ENCODE data around the gene SEZ6L2.
"Not testable (repeated sequence)": the region's sequence is repeated elsewhere in the genome, so short reads cannot be mapped to it uniquely, and the experiment has no call there.

The SEZ6L2 gene

GRCh38 chr16:29893553-29893952 lies 5.8 kb downstream of the SEZ6L2 start:
- Histone ChIP-seq H4K20me1 (ENCODE audit: insufficient read depth, low read length) (peaks cover 3% of the 10 kb centered on the region), H3K79me2 (ENCODE audit: low read length) (no peaks in the 10 kb centered on the region), H3K9ac (ENCODE audit: low read length) (no peak overlapping the region), H3K27ac (ENCODE audit: low read length) (no peak overlapping the region), H3K36me3 (replicated peaks; ENCODE audit: low read depth, low read length) (no peaks in the 10 kb centered on the region), H3K4me2 (ENCODE audit: low read length) (no peak overlapping the region), H3K4me3 (ENCODE audit: low read length) (no peak overlapping the region), H3K4me1 (ENCODE audit: low read length) (no peaks in the 10 kb centered on the region), H2AFZ (ENCODE audit: low read depth, low read length) (no peak overlapping the region), H3K27me3 (ENCODE audit: low read depth, low read length) (peaks cover 8% of the 10 kb centered on the region), H3K9me3 (ENCODE audit: insufficient read depth, low read length) (no peaks in the 10 kb centered on the region)
- TF ChIP-seq CTCF (IDR thresholded peaks at IDR 0.05; ENCODE audit: low read depth, low read length) (no peak), EZH2phosphoT487 (IDR thresholded peaks at IDR 0.05; ENCODE audit: low read depth) (no peak)

GRCh38 chr16:29892458-29892813 lies 6.9 kb downstream of the SEZ6L2 start:
- Histone ChIP-seq H2AFZ (ENCODE audit: low read depth, low read length) (no peak overlapping the region), H3K4me1 (ENCODE audit: low read length) (no peaks in the 10 kb centered on the region), H3K27ac (ENCODE audit: low read length) (no peak overlapping the region), H3K9ac (ENCODE audit: low read length) (no peak overlapping the region), H3K4me3 (ENCODE audit: low read length) (no peak overlapping the region), H3K4me2 (ENCODE audit: low read length) (no peak overlapping the region), H3K79me2 (ENCODE audit: low read length) (no peaks in the 10 kb centered on the region), H4K20me1 (ENCODE audit: insufficient read depth, low read length) (peaks cover 2% of the 10 kb centered on the region; the same call in 1 of the 2 replicates), H3K9me3 (ENCODE audit: insufficient read depth, low read length) (no peaks in the 10 kb centered on the region), H3K27me3 (ENCODE audit: low read depth, low read length) (peaks cover 4% of the 10 kb centered on the region; the same call in 1 of the 2 replicates), H3K36me3 (replicated peaks; ENCODE audit: low read depth, low read length) (no peaks in the 10 kb centered on the region)
- TF ChIP-seq EZH2phosphoT487 (IDR thresholded peaks at IDR 0.05; ENCODE audit: low read depth) (no peak), CTCF (IDR thresholded peaks at IDR 0.05; ENCODE audit: low read depth, low read length) (no peak)

- no peak for TF ChIP-seq CTCF (IDR thresholded peaks at IDR 0.05; ENCODE audit: low read depth, low read length)
- no peak for TF ChIP-seq EZH2phosphoT487 (IDR thresholded peaks at IDR 0.05; ENCODE audit: low read depth)
- Histone ChIP-seq H3K4me2 (ENCODE audit: low read length) (no peak overlapping the region), H2AFZ (ENCODE audit: low read depth, low read length) (no peak overlapping the region), H3K27ac (ENCODE audit: low read length) (no peak overlapping the region), H4K20me1 (ENCODE audit: insufficient read depth, low read length) (no peaks in the 10 kb centered on the region), H3K36me3 (replicated peaks; ENCODE audit: low read depth, low read length) (no peaks in the 10 kb centered on the region), H3K9me3 (ENCODE audit: insufficient read depth, low read length) (no peaks in the 10 kb centered on the region), H3K79me2 (ENCODE audit: low read length) (no peaks in the 10 kb centered on the region), H3K4me3 (ENCODE audit: low read length) (no peak overlapping the region), H3K9ac (ENCODE audit: low read length) (no peak overlapping the region), H3K4me1 (ENCODE audit: low read length) (no peaks in the 10 kb centered on the region), H3K27me3 (ENCODE audit: low read depth, low read length) (peaks cover 4% of the 10 kb centered on the region; the same call in 1 of the 2 replicates)
These were observed 7.6 kb downstream of the SEZ6L2 start for GRCh38 chr16:29891525-29892457.

GRCh38 chr16:29889372-29889771 lies 10.0 kb downstream of the SEZ6L2 start:
- H3K36me3 ChIP-seq (replicated peaks; ENCODE audit: low read depth, low read length); H3K27ac ChIP-seq (ENCODE audit: low read length): not testable (repeated sequence)

More at GRCh38 chr16:29889372-29889771, 10.0 kb downstream of the SEZ6L2 start:
- H3K27me3 ChIP-seq (ENCODE audit: low read depth, low read length); H3K4me2 ChIP-seq (ENCODE audit: low read length); H2AFZ ChIP-seq (ENCODE audit: low read depth, low read length); H3K9me3 ChIP-seq (ENCODE audit: insufficient read depth, low read length); H3K9ac ChIP-seq (ENCODE audit: low read length); H3K79me2 ChIP-seq (ENCODE audit: low read length); H3K4me3 ChIP-seq (ENCODE audit: low read length); H3K4me1 ChIP-seq (ENCODE audit: low read length); H4K20me1 ChIP-seq (ENCODE audit: insufficient read depth, low read length): not testable (repeated sequence)
